Vagina (tissue), 2 donors: ENCODE measurements around the gene MYB. TPM values are rescaled to one million over a fixed set of nuclear protein-coding genes. Genes with fewer than 3 reads are reported as not detected.

Experiments
- DNase-seq, 2 donors: peaks; one replicate each; pipeline ENCODE4 v3.0.0-alpha.2; 2017; ENCODE audit errors: extremely low spot score in 2 of 2
- H3K27ac ChIP-seq: fragments of 200-600 bp; sonication (generic); one replicate; pipeline ENCODE4 v1.5.1; 2019
- H3K27me3 ChIP-seq: fragments of 200-600 bp; sonication (generic); one replicate; pipeline ENCODE4 v1.5.1; 2019
- H3K36me3 ChIP-seq, 2 donors: fragments of 200-600 bp; sonication (generic); one replicate each; pipeline ENCODE4 v1.5.1; 2017 to 2019
- H3K4me1 ChIP-seq: fragments of 200-600 bp; sonication (generic); one replicate; pipeline ENCODE4 v1.5.1; 2019
- H3K4me3 ChIP-seq, 2 donors: fragments of 200-600 bp; sonication (generic); 1 replicate in 1 of 2; 2 replicates in 1 of 2; pipeline ENCODE4 v1.5.1; 2016 to 2019
- H3K9me3 ChIP-seq: fragments of 200-600 bp; sonication (generic); one replicate; pipeline ENCODE4 v1.5.1; 2019
- CTCF ChIP-seq, 3 experiments: fragments of 450-650 bp in 2 of 3; fragments of 200-600 bp in 1 of 3; sonication (generic) in 1 of 3; IDR thresholded peaks; one replicate each; pipeline ENCODE4 v1.5.1; 2017 to 2019; ENCODE audit warnings: antibody characterized with exemption in 3 of 3, mild to moderate bottlenecking in 2 of 3, moderate library complexity in 2 of 3
- POLR2A ChIP-seq, 2 donors: fragments of 450-650 bp; IDR thresholded peaks; one replicate each; pipeline ENCODE4 v1.6.1; 2017; ENCODE audit warnings: antibody characterized with exemption in 2 of 2, mild to moderate bottlenecking in 2 of 2, moderate library complexity in 2 of 2
- POLR2AphosphoS5 ChIP-seq, 2 donors: sonication (generic); formaldehyde crosslinking; IDR thresholded peaks; one replicate each; pipeline ENCODE4 v1.9.0; 2017; ENCODE audit warnings: antibody characterized with exemption in 2 of 2, mild to moderate bottlenecking in 2 of 2, low read depth in 1 of 2; ENCODE audit not compliant: insufficient read depth in 1 of 2
- intact Hi-C: fragments of 100-400 bp; cut with DNase I; formaldehyde crosslinking; loops from one replicate; pipeline ENCODE4 v1.15.1; 2023
- total RNA-seq: library from RNA; depleted of rRNA; stranded (reverse); fragments of >200 nt; gene quantifications from one replicate; pipeline ENCODE4 v1.2.3, GENCODE V29; 2016

MYB gene
- total RNA-seq, 1 donor from 2014 or later: 2.5 TPM

- no peak for DNase-seq
- Histone ChIP-seq H3K4me3 (no peak overlapping the region), H3K27me3 (no peaks in the 10 kb centered on the region), H3K4me1 (no peaks in the 10 kb centered on the region), H3K27ac (no peak overlapping the region), H3K36me3 (no peaks in the 10 kb centered on the region), H3K9me3 (no peaks in the 10 kb centered on the region)
- TF ChIP-seq CTCF (IDR thresholded peaks at IDR 0.05) (no peak), POLR2AphosphoS5 (IDR thresholded peaks at IDR 0.05; ENCODE audit: insufficient read depth in 1 of 2, low read depth in 1 of 2) (no peak), POLR2A (IDR thresholded peaks at IDR 0.05) (no peak)
- intact Hi-C loops: no loop called here
Observed at GRCh38 chr6:135225911-135226310, 44.8 kb downstream of the MYB start.

DNA sequence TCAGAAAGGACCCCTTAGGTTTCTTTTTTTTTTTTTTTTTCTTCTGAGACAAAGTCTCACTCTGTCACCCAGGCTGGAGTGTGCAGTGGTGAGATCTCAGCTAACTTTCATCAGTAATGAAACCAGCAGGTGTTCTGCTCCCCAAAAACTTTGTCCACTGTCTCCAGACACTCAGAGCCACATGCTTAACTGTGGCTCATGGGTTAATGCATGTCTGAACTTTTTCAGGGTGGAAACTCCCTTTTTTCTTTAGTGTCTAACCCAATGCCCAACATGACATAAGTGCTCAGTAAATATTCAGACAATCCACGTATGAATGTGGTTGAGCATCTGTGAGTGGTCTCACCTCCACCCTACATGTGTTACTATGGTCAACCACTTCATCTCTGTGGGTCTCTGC, 45.4 kb downstream of the MYB start:
- Histone ChIP-seq H3K4me3 (no peak overlapping the region), H3K4me1 (no peaks in the 10 kb centered on the region), H3K27ac (no peak overlapping the region), H3K36me3 (no peaks in the 10 kb centered on the region), H3K27me3 (no peaks in the 10 kb centered on the region), H3K9me3 (no peaks in the 10 kb centered on the region)
- intact Hi-C loops: no loop called here
- no peak for DNase-seq
- TF ChIP-seq CTCF (IDR thresholded peaks at IDR 0.05) (no peak), POLR2A (IDR thresholded peaks at IDR 0.05) (no peak), POLR2AphosphoS5 (IDR thresholded peaks at IDR 0.05; ENCODE audit: insufficient read depth in 1 of 2, low read depth in 1 of 2) (no peak)

DNA sequence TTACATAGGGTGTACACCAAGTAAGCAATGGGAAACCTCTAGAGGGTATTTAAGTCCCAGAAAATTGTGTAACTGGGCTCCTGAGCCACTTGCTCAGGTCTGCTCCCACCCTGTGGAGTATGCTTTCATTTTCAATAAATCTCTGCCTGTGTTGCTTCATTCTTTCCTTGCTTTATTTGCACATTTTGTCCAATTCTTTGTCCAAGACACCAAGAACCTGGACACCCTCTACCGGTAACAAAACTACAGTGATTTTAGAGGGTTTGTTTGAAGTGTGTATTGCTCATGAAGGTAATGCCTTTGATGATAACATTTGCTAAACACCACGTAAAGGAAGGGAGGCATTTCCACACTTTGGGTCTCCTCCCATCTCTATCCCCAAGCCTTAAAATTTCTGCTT, 46.2 kb downstream of the MYB start:
- no peaks in the 10 kb centered on the region for H3K27me3 ChIP-seq
- DNase-seq: no peak
- H3K4me3 ChIP-seq: no peak overlapping the region
- no peaks in the 10 kb centered on the region for H3K4me1 ChIP-seq
- TF ChIP-seq POLR2A (IDR thresholded peaks at IDR 0.05): no peak
- TF ChIP-seq POLR2AphosphoS5 (IDR thresholded peaks at IDR 0.05; ENCODE audit: insufficient read depth in 1 of 2, low read depth in 1 of 2): no peak
- no peak for TF ChIP-seq CTCF (IDR thresholded peaks at IDR 0.05)
- H3K9me3 ChIP-seq: no peaks in the 10 kb centered on the region
- no peak overlapping the region for H3K27ac ChIP-seq
- H3K36me3 ChIP-seq: no peaks in the 10 kb centered on the region
- intact Hi-C loops: no loop called here

DNA sequence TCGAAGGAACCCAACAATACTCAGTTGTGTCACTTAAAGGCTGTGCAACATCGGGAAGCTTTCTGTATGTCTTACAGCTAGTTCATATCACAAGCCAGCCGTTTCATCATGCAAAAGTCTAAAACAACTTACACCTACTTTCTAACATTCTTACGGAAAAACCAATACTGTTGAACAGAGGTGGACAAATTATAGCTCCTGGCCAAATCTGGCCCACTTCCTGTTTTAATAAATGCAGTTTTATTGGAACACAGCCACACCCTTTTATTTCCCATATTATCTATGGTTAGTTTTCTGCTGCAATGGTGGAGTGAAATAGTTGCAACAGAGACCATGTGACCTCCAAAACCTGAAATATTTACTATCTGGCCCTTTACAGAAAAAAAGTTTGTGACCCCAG, 46.6 kb downstream of the MYB start:
- intact Hi-C loops: no loop called here
- no peak overlapping the region for H3K27ac ChIP-seq
- H3K27me3 ChIP-seq: no peaks in the 10 kb centered on the region

GRCh38 chr6:135228486-135228885, 47.4 kb downstream of the MYB start:
- Histone ChIP-seq H3K36me3 (no peaks in the 10 kb centered on the region), H3K27me3 (no peaks in the 10 kb centered on the region), H3K9me3 (no peaks in the 10 kb centered on the region), H3K27ac (no peak overlapping the region), H3K4me1 (no peaks in the 10 kb centered on the region), H3K4me3 (no peak overlapping the region)
- intact Hi-C loops: no loop called here
- DNase-seq: no peak
- TF ChIP-seq POLR2AphosphoS5 (IDR thresholded peaks at IDR 0.05; ENCODE audit: insufficient read depth in 1 of 2, low read depth in 1 of 2): no peak

More for the DNA sequence above, 46.6 kb downstream of the MYB start:
- TF ChIP-seq CTCF (IDR thresholded peaks at IDR 0.05) (no peak), POLR2AphosphoS5 (IDR thresholded peaks at IDR 0.05; ENCODE audit: insufficient read depth in 1 of 2, low read depth in 1 of 2) (no peak), POLR2A (IDR thresholded peaks at IDR 0.05) (no peak)
- H3K4me3 ChIP-seq: no peak overlapping the region
- DNase-seq: no peak
- no peaks in the 10 kb centered on the region for H3K4me1 ChIP-seq
- no peaks in the 10 kb centered on the region for H3K36me3 ChIP-seq
- no peaks in the 10 kb centered on the region for H3K9me3 ChIP-seq

- intact Hi-C loops: no loop called here
- no peak overlapping the region for H3K27ac ChIP-seq
Observed at GRCh38 chr6:135229996-135230395, 48.9 kb downstream of the MYB start.

More at GRCh38 chr6:135229996-135230395, 48.9 kb downstream of the MYB start:
- H3K4me1 ChIP-seq: no peaks in the 10 kb centered on the region
- H3K4me3 ChIP-seq: no peak overlapping the region
- no peaks in the 10 kb centered on the region for H3K36me3 ChIP-seq
- H3K27me3 ChIP-seq: no peaks in the 10 kb centered on the region
- H3K9me3 ChIP-seq: no peaks in the 10 kb centered on the region
- DNase-seq: no peak
- TF ChIP-seq POLR2AphosphoS5 (IDR thresholded peaks at IDR 0.05; ENCODE audit: insufficient read depth in 1 of 2, low read depth in 1 of 2) (no peak), POLR2A (IDR thresholded peaks at IDR 0.05) (no peak), CTCF (IDR thresholded peaks at IDR 0.05) (no peak)
